H1 (cell line): Measurements from ENCODE around the gene HTD2. TPM values are rescaled to one million over a fixed set of nuclear protein-coding genes. Genes with fewer than 3 reads are reported as not detected.

Source experiments
- CTCF ChIP-seq, 3 experiments: IDR thresholded peaks; 1 replicate in 2 of 3; 2 replicates in 1 of 3; pipeline versions ENCODE4 v1.5.1 to v1.6.1; 2011; ENCODE audit warnings: low read length in 3 of 3, mild to moderate bottlenecking in 3 of 3, inconsistent platforms in 2 of 3, low read depth in 1 of 3, moderate library complexity in 1 of 3; ENCODE audit not compliant: insufficient read depth in 1 of 3; ENCODE audit errors: control extremely low read depth in 1 of 3
- E2F6 ChIP-seq: IDR thresholded peaks from 2 replicates; pipeline ENCODE4 v1.6.1; 2012; ENCODE audit warnings: inconsistent platforms
- GABPA ChIP-seq: IDR thresholded peaks from 2 replicates; pipeline ENCODE4 v1.6.1; 2011; ENCODE audit warnings: mild to moderate bottlenecking, low read length, moderate library complexity, borderline replicate concordance; ENCODE audit not compliant: insufficient read depth
- RBBP5 ChIP-seq: IDR thresholded peaks from 2 replicates; pipeline ENCODE4 v1.7.1; 2012; ENCODE audit warnings: low read depth, mild to moderate bottlenecking, inconsistent platforms, low read length, moderate library complexity, borderline replicate concordance
- RNF2 ChIP-seq: fragments of 200-900, 300-1000 bp; sonication (generic); IDR thresholded peaks from 2 replicates; pipeline ENCODE4 v1.7.1; 2016; ENCODE audit warnings: borderline replicate concordance, low read depth, mild to moderate bottlenecking, antibody characterized with exemption, low read length; ENCODE audit not compliant: poor library complexity, severe bottlenecking; ENCODE audit errors: missing control alignments
- SIN3A ChIP-seq, 2 experiments: IDR thresholded peaks in 1 of 2; conservative IDR thresholded peaks in 1 of 2; 2 replicates each; pipeline ENCODE4 v1.6.1; 2011 to 2012; ENCODE audit warnings: low read length in 2 of 2, improper control_type of control experiment in 1 of 2, low read depth in 1 of 2, mild to moderate bottlenecking in 1 of 2
- SP1 ChIP-seq: IDR thresholded peaks from 2 replicates; pipeline ENCODE4 v1.6.1; 2011; ENCODE audit warnings: low read depth, low read length
- polyA plus RNA-seq, 7 experiments: library from polyadenylated mRNA; depleted of rRNA in 3 of 7; stranded (reverse) in 5 of 7; unstranded in 2 of 7; fragments of >200 nt in 5 of 7; fragments of 200-250 nt in 2 of 7; gene quantifications; 1 replicate in 5 of 7; 2 replicates in 1 of 7; 4 replicates in 1 of 7; pipeline versions ENCODE4 v1.2.1 to v1.2.3, GENCODE V29; 2011 to 2013; ENCODE audit warnings: missing spikeins in 2 of 7, mixed read lengths in 2 of 7
- total RNA-seq: library from RNA; stranded (reverse); fragmentation: NEBNext Ultra II Directional; extraction: Animal tissue kit (Norgen Biotek cat#: 25700); gene quantifications from 2 replicates; pipeline ENCODE4 v1.2.1, GENCODE V29; 2021

HTD2 gene
- total and polyA plus RNA-seq, 2 of the 8 experiments (the other 6 are each of a cell fraction or from before 2014, with no cell fraction given): 8.8 to 10.8 TPM

- TF ChIP-seq E2F6 (no peak), SIN3A (conservative IDR thresholded peaks at IDR 0.05 in 1 of 2, IDR thresholded peaks at IDR 0.05 in 1 of 2; ENCODE audit: low read depth in 1 of 2, low read length in 2 of 2) (no peak), RNF2 (no peak), CTCF (IDR thresholded peaks at IDR 0.05; ENCODE audit: control extremely low read depth in 1 of 3, insufficient read depth in 1 of 3, low read depth in 1 of 3, low read length in 3 of 3) (no peak), SP1 (no peak), RBBP5 (no peak), GABPA (no peak)
These were observed 49.7 kb downstream of the HTD2 start (continued) for GRCh38 chr3:58356054-58356453.
